GM12892 (cell line): ENCODE results near the gene TBC1D22A.

ENCODE experiments used
- POLR2A ChIP-seq: IDR thresholded peaks from 2 replicates; pipeline ENCODE4 v1.6.1; 2011; ENCODE audit warnings: low read depth, low read length, control low read depth
- POLR2AphosphoS5 ChIP-seq: IDR thresholded peaks from 2 replicates; pipeline ENCODE4 v1.6.1; 2011; ENCODE audit warnings: low read depth, low read length, control low read depth
- TAF1 ChIP-seq: IDR thresholded peaks from 2 replicates; pipeline ENCODE4 v1.6.1; 2011; ENCODE audit warnings: low read depth, mild to moderate bottlenecking, control low read depth, low read length, borderline replicate concordance

DNA sequence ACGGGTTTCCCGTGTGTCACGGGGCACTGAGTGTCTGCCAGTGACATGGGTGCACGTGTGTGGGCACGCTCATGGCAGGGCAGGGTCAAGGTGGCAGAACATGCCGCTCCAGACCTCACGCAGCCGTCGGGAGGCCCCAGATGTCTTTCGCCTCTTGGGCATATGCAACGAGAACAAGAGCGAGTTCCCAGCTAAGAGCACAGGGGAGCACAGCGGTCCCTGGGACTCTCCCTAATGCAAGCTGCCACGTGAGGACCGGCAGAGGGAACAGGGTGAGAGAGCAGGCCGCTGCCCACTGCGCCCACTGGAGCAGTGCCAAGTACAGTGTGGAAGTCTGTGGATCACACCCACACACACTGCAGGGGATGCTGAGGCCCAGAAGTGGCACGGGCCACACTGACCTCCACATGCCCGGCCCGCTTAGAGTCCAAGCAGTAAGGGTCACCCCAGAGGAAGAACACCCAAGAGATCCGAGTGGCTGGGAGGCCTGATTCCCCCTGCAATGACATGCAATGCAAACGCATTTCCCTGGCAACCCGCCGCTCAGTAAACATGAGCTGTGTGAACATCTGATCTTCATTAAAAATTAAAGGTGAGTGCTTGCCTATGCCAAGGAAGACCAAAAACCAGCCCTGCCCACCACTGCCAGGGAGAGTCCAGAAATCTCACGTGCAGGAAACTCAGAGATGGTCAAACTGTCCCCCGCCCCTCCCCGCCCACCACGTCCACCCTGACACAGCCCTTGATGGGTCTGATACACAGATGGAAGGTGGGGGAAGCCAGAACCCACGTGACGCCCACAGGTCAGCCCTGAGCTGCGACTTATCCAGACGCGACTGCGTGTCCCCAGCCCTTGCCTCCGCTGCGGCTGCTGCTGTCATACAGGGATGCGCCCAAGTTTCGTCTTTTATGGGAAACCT, 36.1 kb upstream of the TBC1D22A start:
- no peak for TF ChIP-seq POLR2A
- no peak for TF ChIP-seq POLR2AphosphoS5
- no peak for TF ChIP-seq TAF1
